MM.1S (cell line): ENCODE measurements around the gene GBF1.

Experiments
- EZH2phosphoT487 ChIP-seq: fragments of 300-600 bp; sonication (generic); IDR thresholded peaks from 2 replicates; pipeline ENCODE4 v1.6.1; 2018; ENCODE audit warnings: antibody characterized with exemption, low read length
- TF ChIP-seq, protein P1 (sequence below): fragments of 300-600 bp; sonication (generic); IDR thresholded peaks from 2 replicates; pipeline ENCODE4 v1.5.1; 2016; ENCODE audit warnings: antibody characterized with exemption, low read length, mixed read lengths

DNA sequence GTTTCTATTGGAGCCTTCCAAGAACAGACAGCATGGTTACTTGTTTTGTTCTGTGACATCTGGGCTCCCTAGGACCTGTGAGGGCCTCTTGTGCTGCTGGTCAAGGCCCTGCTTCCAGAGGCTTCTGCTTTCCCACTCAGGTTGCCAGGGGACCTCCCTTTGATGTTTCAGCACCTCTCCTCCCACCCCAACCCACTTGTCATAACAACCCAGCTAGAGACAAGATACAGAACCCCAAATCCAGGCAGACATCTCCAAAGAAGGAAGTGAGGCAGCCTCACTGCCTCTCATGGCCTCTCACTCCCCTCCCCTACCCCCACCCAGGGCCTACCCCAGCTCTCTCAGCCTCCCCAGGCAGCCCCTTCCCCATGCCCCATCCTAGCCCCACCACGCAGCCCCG, 161.5 kb downstream of the GBF1 start:
- TF ChIP-seq, protein P1, sequence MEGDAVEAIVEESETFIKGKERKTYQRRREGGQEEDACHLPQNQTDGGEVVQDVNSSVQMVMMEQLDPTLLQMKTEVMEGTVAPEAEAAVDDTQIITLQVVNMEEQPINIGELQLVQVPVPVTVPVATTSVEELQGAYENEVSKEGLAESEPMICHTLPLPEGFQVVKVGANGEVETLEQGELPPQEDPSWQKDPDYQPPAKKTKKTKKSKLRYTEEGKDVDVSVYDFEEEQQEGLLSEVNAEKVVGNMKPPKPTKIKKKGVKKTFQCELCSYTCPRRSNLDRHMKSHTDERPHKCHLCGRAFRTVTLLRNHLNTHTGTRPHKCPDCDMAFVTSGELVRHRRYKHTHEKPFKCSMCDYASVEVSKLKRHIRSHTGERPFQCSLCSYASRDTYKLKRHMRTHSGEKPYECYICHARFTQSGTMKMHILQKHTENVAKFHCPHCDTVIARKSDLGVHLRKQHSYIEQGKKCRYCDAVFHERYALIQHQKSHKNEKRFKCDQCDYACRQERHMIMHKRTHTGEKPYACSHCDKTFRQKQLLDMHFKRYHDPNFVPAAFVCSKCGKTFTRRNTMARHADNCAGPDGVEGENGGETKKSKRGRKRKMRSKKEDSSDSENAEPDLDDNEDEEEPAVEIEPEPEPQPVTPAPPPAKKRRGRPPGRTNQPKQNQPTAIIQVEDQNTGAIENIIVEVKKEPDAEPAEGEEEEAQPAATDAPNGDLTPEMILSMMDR: no peak
- TF ChIP-seq EZH2phosphoT487: no peak
